NCI-H1436 (cell line): ENCODE results near the gene ABI3BP.

Experiments used
- DNase-seq: peaks from one replicate; lab custom pipeline; 2025; lab: John Stamatoyannopoulos, UW

Gene ABI3BP

DNA sequence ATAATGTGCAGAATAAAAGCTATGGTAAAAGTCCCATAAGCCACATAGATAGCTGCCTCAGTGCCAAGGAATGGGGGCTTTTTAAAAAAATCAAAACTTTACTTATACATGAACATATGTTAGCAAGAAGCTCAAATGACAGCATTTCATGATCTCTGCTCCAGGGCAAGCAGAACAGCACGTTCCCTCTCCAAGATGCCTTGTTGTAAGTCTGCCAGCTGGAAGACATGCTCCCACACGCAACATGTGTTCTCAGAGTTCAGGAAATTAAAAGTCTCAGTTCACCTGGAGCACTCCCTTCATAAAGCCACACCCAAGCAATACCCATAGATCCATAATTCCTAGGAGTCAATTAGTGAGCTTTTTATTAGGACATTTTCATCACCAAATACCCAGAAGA, 52.2 kb downstream of the ABI3BP start:
- no peak for DNase-seq

DNA sequence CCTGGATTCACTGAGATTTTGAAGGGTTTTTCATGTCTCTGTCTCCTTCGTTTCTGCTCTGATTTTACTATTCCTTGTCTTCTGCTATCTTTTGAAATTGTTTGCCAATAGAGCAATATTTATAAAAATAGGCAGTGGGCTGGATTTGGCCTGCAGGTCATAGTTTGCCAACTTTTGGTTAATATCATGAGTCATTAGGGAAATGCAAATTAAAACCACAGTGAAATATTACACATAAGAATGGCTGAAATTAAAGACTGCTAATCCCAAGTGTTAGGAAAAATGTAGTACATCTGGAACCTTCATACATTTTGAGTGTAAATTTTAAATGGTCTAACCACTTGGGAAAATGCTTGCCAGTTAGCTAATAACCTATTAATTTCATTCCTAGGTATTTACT, 56.3 kb downstream of the ABI3BP start:
- DNase-seq = no peak

DNA sequence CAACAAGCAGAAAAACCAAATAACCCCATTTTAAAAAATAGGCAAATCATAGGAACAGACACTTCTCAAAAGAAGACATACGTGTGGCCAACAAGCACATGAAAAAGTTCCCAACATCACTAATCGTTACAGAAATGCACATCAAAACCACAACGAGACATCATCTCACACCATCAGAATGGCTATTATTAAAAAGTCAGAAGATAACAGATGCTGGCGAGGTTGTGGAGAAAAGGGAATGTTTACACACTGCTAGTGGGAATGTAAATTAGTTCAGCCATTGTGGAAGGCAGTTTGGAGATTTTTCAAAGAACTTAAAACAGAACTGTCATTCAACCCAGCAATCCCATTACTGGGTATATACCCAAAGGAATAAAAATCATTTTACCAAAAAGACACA, 60.7 kb downstream of the ABI3BP start:
- DNase-seq = no peak

DNA sequence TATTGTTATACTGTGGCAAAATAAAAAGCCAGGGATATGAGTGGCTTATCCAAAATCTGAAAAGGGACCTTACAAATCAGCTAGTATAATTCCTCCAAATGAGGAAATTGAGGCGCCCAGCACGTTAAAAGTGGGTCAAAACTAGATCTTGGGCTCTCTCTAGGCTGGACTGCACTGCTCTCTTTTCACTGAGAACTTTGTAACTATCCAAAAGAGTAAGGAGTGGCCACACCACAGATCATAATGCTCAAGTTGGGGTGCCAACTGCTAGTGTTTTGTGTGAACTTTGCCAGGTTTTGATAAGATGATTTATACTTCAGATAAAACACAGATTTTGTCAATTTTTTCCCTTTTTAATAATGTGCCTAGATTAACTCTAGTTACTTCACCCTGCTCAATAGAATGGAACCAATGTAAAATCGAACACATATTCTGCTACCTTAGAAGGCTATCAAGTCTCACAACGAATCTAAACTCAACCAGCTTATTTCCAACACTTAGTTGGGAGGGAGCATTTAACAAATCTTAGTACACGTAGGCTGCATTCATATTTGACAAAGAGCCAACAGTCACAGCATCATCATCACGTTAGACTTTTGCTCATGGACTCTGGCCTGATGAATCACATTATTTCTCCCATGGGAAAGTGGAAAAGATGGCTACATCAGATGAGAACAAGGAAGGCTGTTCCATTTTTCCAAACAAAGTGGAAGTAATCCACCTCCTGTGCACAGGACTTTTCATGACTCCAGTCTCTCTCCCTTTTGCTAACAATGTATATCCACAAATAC, 64.4 kb downstream of the ABI3BP start:
- DNase-seq = no peak

DNA sequence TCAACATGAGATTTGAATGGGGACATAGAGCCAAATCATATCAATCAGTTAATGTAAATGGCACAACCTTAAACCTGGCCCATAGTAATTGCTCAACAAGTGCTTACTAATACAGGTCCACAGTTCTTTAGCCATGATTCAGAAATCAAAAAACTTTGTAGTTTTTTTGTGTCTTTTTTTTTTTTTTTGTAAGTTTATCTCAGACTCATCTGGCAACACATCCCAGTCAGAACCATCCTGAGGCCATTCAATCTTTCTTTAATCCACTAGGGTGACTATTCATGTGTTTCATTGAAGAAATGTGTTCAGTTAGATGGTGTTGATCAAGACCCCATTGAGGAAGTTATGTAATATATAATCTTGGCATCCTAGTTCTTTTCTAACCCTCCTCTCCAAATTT, 65.4 kb downstream of the ABI3BP start:
- no peak for DNase-seq

DNA sequence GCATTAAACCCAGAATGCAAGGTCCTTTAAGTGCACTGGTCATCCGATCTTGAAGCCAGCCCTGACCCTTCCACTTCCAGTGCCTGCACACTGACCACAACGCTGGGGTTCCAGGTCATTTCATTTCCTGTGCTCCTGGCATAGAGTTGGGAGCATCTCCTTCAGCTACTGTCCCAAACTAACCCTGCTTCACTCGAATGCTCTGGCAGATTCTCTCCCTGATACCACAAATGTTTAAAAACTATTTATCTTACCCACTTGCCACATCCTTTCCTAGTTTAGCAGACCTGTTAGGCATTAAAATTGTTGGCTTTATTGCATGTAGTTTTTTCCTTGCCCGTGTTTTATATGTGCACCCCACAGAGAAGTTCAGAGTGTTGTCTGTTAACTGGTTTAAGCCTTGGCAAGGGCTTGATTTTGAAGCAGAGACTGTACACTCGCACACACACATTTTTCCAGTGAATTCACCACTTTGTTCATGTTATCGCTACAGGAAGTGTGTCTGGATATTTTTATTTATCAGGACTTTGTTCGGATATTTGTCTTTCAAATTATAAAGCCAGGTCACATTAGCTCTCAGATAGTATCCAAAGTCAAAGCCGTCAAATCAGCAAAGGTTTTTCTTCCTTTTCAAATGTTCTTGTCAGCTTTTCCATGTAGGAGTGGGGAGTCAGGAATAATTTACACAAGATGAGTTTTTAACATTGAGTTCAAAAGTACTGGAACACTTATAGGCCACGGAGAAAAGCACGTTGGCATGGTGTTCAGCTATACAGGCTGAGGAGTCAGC, 77.3 kb downstream of the ABI3BP start:
- no peak for DNase-seq

DNA sequence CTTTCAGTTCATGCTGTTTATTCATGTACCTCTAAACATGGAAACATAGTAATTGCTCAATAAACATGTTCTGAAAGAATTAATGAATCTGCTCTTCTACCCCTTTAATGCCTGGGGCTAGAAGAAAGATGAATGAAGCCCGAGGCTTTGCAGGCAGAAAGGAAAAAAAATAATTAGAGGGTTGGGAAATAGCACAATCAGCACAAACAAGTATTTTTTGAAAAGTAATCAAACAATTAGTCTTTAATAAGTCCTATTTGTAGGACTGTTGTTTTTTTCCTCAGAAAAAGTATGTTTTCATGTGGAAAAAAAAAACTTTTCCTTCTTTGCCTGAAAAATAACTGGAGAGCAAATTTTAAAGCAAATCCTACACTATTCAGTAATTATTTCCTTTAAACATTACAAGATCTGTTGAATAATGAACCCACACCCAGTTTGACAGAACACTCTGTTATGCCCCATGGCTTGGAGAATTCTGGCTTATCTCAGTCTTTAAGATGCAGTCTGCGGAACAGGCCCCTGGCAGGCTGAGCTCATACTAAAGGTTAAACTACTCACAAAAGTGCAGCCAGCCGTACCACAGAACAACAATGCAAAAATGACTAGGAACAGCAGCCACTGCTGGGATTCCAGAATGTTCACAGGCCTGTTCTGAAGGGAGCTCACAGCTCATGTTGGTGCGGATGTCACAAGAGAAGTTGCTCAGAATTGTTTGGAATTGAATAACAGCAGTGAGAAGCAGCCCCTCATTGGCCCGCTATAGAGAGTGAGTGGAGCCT, 79.2 kb downstream of the ABI3BP start:
- DNase-seq = no peak

DNA sequence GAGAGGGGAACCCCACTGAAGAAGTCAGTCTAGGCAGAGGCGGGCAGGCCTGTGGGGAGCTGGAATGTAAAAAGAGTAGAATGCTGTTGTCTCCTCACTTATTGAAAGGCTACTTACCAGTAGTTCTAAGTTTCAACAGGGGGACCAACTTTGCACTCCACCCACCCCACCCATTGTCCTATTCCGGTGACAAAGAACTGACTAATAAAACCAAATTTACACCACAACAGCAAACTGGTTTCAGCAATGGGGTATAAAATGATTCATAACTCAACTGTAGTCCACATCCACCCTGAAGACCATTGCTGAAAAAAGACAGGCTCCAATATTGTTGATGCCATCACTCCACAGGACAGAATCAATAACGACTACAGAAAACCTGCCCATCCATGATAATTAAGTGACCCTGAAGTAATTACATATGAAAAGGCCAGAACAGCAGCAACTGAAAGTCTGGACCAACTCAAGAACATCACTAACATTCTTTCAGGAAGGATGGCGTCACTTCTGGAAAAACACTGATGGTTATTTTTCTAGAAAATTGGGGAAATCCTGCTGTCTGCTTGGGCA, 80.2 kb downstream of the ABI3BP start:
- DNase-seq = no peak

DNA sequence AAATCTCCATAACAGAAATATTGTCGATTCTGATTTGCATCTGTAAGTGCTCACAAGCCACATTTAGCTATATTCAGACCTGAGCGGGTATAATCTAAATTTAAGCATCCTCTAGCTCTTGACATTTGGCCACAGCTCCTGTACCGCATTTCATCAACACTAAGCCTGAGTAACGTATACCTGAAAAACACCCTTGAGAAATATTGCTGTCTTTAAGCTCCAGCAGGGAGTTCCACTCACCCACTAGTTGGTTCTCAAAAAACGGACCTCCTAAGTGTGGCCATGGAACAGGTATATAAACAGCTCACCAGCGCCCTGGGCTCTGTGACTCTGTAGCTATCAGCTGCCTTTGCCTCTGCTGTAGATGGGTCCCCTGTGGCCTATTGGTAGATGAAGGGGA, 80.7 kb downstream of the ABI3BP start:
- no peak for DNase-seq

DNA sequence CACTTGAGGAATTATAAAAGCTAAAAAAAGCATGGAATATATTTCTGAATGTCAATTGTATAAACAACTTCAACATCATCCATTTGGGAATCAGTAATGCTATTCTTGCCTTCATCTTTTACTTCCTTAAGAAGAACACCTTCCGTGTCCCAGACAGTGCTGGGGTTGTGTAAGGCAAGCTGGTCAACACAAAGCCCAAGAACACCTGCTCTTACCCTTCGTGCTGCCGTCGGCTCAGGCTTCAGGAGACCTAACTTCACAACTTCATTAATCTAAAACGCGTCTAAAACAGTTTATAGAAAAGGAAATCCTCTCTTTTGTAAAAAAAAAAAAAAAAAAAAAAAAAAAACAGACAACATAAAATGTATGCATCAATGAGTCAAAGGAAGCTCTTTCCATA, 81.3 kb downstream of the ABI3BP start:
- no peak for DNase-seq

DNA sequence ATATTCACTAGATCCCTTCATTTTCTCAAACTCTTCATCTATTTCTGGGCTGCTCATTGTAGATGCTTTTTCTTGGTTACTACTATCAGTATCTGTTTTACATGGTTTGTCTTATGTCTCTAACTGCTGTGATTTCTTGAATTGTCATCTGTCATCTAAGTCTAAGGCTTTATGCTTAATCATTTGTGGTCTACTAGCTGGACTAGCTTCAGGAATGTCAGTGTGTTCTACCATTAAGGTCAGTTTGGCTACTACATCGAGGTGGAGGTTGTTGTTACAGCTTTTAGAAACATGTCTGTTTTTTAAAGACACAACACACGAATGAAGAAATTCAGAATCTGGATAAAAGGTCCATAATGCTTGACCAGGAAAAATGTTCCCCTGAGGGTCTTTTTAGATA, 82.2 kb downstream of the ABI3BP start:
- no peak for DNase-seq

DNA sequence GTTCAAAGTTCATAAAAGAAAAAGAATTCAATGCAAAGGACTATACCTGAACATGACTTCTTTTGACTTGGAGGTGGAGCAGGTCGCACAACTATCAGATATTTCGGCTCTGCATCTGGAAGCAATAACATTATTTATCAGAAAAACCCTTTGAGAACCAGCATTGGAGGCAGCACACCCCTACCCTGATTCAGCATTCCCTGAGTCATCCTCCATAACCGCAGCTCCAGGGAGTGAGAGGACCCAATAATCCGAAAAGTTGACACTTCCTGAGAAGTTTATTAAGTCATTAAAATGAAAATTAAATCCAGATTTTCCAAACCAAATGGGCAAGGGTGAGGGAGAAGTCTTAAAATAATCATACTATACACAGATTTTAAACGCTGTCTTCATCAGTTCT, 90.6 kb downstream of the ABI3BP start:
- no peak for DNase-seq

DNA sequence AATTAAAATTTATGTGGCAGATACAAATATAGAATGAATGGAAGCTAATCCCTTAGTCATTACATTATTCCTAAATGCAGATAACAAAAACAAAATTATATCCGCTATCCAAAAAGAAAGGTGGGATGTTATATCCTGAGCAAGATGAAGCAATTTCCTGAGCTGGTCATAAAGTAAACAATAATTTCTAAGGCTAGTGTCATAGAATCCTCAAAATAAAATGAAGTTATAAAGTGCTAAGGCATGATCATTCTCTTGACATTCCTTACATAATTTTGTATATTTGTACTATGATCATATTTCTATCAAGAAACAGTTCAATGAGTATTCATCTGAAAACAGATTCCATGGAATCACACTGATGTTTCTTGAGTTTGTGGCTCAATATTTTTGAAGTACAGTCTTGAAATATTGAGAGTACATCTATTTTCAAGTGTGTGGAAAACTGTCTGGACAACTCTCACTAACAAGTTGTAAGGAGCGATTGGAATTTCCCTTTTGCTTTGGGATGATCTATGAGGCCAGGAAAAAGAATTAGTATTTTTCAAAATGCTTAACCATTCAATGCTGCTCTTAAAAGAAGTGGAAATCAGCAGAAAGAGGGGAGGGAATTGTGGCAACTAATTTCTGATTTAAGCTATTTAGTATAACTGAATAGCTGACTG, 92.4 kb downstream of the ABI3BP start:
- no peak for DNase-seq

DNA sequence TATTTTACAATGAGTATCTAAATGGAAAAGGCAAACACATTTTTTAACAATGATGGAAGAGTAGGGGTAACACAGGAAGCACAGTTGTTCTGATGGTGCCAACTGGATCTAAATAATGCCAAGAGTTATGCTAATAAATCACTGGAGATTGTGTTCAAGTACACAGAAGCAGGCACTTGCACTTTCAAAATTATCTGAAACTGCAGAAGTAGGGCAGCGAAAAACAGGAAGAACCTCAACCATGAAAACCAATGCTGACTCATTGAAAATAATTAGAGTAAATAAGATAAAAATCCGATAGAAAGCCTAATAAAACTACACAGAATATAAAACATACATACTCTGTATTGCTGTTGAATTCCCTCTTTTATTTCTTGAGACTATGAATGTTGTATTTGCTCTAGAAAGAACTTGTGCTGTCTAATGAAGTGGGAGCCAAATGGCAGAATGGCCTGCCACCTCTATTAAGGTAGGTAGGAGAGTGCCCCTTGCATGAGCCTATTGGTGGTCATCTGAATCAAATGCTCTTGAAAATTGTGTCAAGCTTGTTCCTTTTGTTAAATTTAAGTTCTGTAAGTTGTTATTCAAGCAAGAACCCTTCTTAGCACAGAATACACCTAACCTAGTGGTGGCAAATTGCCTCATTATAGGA, 93.7 kb downstream of the ABI3BP start:
- DNase-seq = no peak

DNA sequence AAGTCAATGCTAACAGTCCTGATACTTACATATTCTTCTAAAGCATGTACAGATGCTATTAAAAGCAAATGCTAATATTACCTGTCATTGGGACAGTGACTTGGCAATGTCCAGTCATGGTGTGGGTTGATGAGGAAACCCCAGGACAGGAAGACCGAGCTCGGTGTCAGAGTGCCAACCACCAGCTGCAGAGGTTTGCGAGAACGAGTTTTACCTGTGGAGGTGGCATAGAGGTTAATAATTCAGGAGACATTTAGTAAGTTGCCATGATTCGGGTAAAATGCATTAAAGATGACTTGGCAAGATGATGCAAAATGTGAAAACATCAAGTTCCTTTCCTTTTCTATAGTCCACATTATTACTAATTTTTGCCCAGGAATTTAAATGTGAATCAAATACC, 94.5 kb downstream of the ABI3BP start:
- DNase-seq = no peak

DNA sequence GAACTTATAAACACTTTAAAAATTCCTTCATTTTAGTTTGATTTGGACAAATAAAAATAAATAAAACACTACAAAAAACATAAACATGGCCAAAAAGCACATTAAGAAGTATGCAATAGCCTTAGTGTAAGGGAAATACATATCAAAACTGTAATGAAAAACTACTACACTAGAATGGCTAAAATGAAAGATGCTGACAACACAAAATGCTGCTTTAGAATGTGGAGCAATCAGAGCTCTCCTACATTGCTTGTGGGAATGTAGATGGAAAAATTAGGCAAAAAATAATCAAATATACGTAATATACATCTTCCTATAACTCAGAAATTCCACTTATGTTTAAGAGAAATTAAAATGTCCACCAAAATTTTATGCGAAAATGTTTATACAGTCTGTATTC, 96.2 kb downstream of the ABI3BP start:
- DNase-seq = no peak

DNA sequence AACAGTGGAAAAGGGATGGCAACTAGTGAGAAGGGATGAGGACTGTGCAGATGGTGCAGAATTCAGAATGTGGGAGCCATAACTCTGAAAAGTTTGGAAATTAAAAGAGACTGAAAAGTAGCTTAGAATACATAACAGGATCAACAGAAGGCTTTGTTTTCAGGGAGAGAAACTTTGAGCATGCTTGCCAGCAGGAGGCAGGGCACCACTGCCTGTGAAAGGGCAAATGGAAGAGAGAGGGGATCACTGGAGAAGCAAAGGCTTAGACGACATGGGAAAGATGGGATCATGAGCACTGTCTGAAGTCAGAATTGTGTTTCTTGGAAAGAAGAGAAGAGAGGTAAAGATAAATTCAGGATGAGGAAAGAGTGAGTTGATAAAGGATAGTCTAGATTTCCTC, 99.6 kb downstream of the ABI3BP start:
- no peak for DNase-seq

DNA sequence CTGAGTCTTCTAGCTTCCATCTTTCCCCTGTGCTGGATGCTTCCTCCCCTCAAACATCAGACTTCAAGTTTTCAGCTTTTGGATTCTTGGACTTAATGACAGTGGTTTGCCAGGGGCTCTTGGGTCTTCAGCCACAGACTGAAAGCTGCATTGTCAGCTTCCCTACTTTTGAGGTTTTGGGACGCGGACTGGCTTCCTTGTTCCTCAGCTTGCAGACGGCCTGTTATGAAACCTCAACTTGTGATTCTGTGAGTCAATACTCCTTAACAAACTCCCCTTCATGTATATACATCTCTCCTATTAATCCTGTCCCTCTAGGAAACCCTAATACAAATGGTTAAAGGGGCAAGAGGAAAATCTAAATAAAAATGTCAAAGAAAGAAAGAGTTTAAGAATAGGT, 100.1 kb downstream of the ABI3BP start:
- DNase-seq = no peak

DNA sequence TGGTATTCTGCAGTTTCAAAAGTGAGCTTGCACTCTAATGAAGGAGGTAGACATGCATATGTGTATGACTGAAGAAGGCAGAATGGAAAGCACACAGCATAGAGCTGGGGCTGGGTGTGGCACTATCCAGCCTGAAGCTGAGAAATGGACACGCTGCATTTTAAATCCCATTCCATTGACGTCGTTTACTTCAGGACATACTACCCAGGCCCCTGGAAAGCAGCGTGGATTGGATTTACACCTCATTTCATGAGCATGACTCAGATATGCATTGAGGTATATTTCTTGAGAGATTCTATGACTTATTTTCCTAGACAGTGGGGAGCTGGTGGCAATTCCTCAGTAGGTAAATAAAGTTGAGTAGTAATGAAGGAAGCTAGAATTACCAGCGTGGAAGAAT, 101.4 kb downstream of the ABI3BP start:
- DNase-seq = no peak

DNA sequence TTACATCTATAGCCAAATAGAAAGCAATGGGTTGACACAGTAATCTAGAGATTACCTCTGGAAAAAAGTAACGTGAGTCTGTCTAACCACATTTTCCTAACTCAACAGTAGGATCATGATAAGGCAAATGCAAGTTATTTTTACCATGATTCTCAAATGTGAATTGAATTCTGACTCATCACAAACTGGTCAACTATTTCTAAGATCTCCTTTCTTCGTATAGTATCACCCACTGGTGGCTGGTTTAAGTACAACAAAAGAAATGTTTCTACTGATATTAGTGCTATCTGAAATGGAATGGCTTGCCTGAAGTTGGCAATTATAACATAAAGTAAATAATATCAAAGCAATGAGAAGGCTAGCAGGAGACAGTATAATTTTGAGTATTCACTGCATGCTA, 102.2 kb downstream of the ABI3BP start:
- DNase-seq = no peak

DNA sequence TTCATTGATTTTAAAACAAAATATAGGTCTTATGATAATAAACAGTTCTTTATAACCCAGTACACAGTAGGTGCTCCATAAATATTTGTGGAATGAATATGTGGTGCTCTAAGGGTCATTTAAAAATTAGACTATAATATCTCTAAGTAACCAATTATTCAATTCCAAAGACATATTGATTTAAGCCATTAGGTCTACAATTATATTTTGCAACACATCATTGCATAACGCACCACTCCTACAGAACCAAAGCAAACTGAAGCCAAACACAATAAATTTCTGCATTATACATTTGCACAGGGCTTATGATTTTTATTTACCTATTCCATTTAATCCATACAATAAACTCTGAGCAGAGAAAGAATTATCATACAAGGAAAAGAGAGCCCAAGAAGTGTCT, 104.3 kb downstream of the ABI3BP start:
- no peak for DNase-seq
